ENCODE measurements around the gene BCLAF3. TPM values are rescaled to one million over a fixed set of nuclear protein-coding genes. Genes with fewer than 3 reads are reported as not detected.

The BCLAF3 gene
- total and polyA plus RNA-seq, 2 of the 13 experiments (the other 11 are each of a cell fraction or from before 2014, with no cell fraction given): 1.5 to 2.7 TPM

- peak; percentile 91 for TF ChIP-seq ZBTB33 (CRISPR knock-in tag; IDR thresholded peaks at IDR 0.05)
Observed at GRCh38 chrX:20028588-20028987, 37.7 kb upstream of the BCLAF3 start (continued).

GRCh38 chrX:20026278-20026677 is 35.4 kb upstream of the BCLAF3 start:
- intact Hi-C loops (cut with micrococcal nuclease; ENCODE audit: unreplicated experiment) (no loop called here), in situ Hi-C loops (cut with HindIII; ENCODE audit: extremely low pct_ligation_motif_present, low pct_unique_long_range_greater_than_20kb) (no loop called here)
- FAIRE-seq: no peak
- peak; percentile 50 for DNase-seq (ENCODE audit: low spot score)
- ChIA-PET POLR2A (no interaction called here), CTCF (ENCODE audit: low intra/inter-chr PET ratio, low total read pairs) (no interaction called here)
- Histone ChIP-seq H3K4me2 (ENCODE audit: low read depth, low read length) (no peak overlapping the region), H3K9ac (ENCODE audit: insufficient read depth, low read depth, low read length) (no peak overlapping the region), H3K4me1 (ENCODE audit: insufficient read depth, low read length) (peaks cover 47% of the 10 kb centered on the region), H3K9me3 (ENCODE audit: low read length) (no peaks in the 10 kb centered on the region), H2AFZ (ENCODE audit: low read length) (no peak overlapping the region), H3K27ac (ENCODE audit: extremely low read length, insufficient read depth, low read length) (no peak overlapping the region), H3K79me2 (ENCODE audit: insufficient read depth, low read length) (no peaks in the 10 kb centered on the region), H4K20me1 (ENCODE audit: insufficient read depth, low read length) (no peaks in the 10 kb centered on the region), H3K36me3 (replicated peaks in 1 of 2; ENCODE audit: control insufficient read depth in 1 of 2, insufficient read depth in 2 of 2, low read length in 2 of 2) (peaks cover 0 to 1% of the 10 kb centered on the region in 2 experiments; a peak in 1 of 5 replicates), H3K4me3 (replicated peaks in 1 of 3; ENCODE audit: insufficient read depth in 1 of 3, low read depth in 2 of 3, low read length in 3 of 3) (no peak overlapping the region), H3K27me3 (ENCODE audit: control insufficient read depth in 1 of 2, insufficient read depth in 2 of 2, low read length in 2 of 2) (no peaks in the 10 kb centered on the region)
- BruUV-seq (replicated peaks): no TSS peak
- TF ChIP-seq LRRFIP1 (CRISPR knock-in tag; conservative IDR thresholded peaks at IDR 0.05) (no peak), ZBTB1 (CRISPR knock-in tag; IDR thresholded peaks at IDR 0.05; ENCODE audit: borderline replicate concordance) (no peak), ARID5B (CRISPR knock-in tag; IDR thresholded peaks at IDR 0.05) (no peak), ZNF30 (CRISPR knock-in tag; IDR thresholded peaks at IDR 0.05) (no peak), ZMAT3 (CRISPR knock-in tag; conservative IDR thresholded peaks at IDR 0.05) (no peak), GABPA (IDR thresholded peaks at IDR 0.05; ENCODE audit: low read depth, low read length) (no peak), GABPA (CRISPR knock-in tag; IDR thresholded peaks at IDR 0.05; ENCODE audit: low read depth) (peak; percentile 28; the same call in 1 of the 2 replicates), FOSL2 (CRISPR knock-in tag; IDR thresholded peaks at IDR 0.05) (peak; percentile 76), ZNF20 (CRISPR knock-in tag; IDR thresholded peaks at IDR 0.05) (no peak), FOSL1 (CRISPR knock-in tag; IDR thresholded peaks at IDR 0.05; ENCODE audit: borderline replicate concordance) (0 out of 2 replicates have a peak, but pooled peaks have one; percentile 14), SOX5 (CRISPR knock-in tag; IDR thresholded peaks at IDR 0.05; ENCODE audit: borderline replicate concordance) (no peak), ETV5 (CRISPR knock-in tag; IDR thresholded peaks at IDR 0.05; ENCODE audit: borderline replicate concordance) (peak; percentile 31; the same call in 1 of the 2 replicates), NFYC (CRISPR knock-in tag; IDR thresholded peaks at IDR 0.05) (no peak), PLSCR1 (CRISPR knock-in tag; IDR thresholded peaks at IDR 0.05; ENCODE audit: borderline replicate concordance) (no peak), RCOR2 (CRISPR knock-in tag; IDR thresholded peaks at IDR 0.05) (no peak)
- 89% methylated on average over 2 of the region's 2 CpGs for WGBS (ENCODE audit: low lambda C conversion rate)
- ATAC-seq: no peak
